AML-193 (cell line): ENCODE data around the gene DHX38.

Experiments
- DNase-seq, 2 experiments: peaks; one replicate each; lab custom pipeline; 2025; lab: John Stamatoyannopoulos, UW

Gene DHX38

DNA sequence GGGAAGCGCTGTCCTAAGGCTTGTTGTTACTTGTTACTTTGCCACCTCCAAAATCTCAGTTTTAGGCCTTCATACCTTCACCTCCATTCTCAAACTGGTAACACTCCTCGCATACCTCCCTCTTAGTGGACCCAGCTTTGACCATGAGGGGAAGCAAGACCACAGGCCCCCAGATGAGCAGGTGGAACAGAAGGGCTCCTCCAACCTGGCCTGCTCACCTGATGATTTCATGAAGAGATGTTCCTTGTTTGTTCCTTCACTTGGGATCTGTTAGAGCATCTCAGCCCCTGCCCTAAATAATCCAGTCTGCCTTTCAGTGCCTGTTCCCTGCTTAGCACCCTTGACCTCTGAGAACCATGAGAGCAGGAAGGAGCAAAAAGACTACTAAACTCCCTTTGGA is 28.7 kb downstream of the DHX38 start:
- no peak for DNase-seq

DNA sequence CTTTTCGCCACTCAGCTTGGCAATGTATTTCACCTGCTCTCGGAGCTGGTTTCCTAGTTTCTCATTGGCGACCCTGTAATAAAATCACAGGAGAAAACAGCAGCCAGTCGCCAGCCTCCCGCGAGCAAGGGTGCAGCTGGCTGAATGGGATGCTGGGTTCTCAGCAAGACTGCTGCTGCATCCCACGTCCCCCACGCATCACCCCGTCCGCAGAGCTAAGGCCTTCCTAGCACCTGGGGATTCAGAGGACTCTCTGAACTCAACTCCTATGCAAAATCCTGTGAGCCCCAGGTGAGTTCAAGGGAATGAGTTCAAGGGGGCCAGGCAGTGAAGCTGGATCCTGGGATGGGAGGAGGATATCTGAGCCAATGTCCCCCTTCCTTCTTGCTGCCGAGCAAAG is 29.3 kb downstream of the DHX38 start:
- DNase-seq = no peak

DNA sequence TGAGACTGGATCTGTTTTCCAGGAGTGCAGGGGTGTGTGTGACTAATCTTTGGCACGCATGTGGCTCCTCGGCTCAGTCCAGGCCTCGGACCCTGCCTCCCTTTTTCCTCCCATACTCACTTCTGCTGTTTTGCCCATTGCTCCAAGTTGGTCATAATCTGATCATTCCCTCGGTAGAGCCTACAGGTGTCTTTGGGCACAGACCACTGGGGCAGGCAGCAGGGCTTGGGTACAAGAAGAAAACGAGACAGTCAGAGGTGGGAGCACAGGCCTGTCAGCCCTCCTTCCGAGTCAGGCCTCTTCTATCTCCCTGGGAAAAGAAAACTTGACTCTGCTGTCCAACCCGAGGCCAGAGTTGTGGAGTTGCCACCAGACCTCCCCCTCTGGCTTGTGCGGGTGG is 29.8 kb downstream of the DHX38 start:
- DNase-seq = no peak

DNA sequence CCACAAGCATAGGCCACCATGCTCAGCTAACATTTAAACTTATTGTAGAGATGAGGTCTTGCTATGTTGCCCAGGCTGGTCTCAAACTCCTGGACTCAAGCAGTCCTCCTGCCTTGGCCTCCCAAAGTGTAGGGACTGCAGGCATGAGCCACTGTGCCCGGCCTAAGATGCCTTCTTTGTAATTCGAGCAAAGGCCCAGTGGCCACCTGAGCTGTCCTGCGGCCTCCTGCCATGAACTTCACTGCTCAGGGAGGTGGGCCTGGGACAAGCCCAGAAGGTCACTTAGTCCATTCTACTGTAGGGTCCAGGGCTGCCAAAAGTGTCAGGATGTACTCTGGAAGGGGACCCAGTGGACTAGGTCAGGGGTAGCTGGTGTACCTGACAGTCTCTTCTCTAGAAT is 30.5 kb downstream of the DHX38 start:
- no peak for DNase-seq

DNA sequence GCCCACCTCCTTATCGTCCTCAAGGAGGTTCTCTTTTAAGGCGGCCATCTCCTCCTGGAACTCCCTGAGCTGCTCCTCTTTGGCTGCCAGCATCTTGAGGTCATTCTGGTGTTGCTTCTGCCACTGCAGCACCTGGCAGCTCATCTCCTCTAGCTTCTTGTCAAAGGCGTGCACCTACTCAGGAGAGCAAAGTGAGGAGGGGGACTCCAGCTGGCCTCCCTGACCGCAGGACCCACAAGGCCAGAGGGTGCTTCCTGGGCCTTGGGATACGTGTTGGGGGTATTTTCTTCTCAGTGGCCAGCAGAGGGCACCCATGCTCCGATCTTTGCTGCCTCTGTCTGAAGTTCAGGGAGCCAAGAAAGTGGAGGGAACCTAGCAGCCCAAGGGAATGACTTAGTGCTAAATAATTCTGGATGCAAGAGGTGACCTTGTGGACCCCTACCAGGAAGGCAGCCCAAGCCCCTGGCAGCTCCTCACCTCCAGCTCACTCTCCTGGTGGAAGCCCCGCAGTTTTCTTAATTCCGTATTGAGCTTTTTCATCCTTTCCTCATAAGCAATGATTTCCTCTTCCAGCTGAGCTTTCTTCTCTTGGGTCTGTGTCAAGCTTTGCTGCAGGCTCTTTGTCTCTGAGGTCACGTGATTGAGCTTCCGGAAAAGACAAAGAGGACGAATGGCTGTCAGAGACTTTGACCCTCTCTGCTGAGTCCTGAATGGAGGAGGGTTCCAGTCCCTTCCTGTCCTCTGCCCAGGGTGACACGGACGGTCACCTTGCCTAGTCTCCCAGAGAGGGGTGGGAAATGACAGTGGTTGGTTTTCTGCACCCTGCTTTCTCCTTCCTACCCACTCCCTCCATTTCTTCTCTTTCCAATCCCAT is 31.4 kb downstream of the DHX38 start:
- DNase-seq = peak; percentile 35 to 50

DNA sequence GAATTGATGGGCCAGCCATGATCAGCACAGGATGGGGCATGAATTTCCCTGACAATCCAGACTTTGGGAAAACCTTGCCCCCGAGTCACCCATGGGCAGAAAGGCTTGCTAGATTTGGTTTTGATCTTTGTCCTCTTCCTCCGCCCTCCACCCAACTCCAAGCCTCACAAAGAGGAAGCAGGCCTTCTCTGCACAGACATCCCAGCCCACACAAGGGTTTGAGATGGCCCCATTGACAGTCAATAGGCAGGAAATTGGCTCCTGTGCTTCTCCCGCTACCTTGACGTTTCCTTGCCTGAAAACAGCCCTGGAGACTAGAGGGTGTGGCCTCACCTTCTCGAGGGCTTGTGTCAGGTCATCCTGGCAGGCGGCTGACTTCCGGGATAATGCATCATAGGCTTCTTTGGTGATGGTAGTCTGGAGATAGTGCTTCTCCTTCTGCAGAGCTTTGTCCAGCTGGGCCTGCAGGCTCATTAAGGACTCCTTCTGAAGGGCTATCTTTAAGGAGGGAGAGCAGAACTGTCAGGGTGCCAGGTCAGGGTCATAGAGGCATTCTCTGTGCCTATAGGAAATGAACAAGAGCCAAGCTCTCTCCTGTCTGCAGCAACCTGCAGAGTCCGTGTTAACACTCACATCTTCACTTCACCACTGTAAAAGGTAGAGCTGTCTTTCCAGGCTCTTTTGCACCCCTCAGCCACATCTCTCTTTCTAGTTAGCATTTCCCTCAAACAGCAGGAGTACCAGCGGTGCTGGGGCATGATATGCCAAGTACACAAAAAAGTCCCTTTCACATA is 32.2 kb downstream of the DHX38 start:
- DNase-seq = no peak

DNA sequence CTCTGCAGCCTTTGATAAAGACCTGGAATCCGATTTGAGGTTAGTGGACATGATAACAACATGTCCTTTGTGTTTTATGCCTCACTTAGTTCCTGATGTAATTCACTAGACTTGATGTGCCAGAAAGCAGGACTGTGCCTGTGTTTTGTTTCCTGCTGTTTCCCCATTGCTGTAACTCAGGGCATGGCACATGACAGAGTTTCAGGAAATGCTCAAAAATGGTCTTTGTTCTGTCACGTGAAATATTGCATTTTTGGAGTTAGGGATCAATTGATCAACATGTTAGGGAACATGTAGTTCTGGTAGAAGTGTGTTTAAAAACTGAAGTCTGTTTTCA is 32.8 kb downstream of the DHX38 start:
- no peak for DNase-seq

DNA sequence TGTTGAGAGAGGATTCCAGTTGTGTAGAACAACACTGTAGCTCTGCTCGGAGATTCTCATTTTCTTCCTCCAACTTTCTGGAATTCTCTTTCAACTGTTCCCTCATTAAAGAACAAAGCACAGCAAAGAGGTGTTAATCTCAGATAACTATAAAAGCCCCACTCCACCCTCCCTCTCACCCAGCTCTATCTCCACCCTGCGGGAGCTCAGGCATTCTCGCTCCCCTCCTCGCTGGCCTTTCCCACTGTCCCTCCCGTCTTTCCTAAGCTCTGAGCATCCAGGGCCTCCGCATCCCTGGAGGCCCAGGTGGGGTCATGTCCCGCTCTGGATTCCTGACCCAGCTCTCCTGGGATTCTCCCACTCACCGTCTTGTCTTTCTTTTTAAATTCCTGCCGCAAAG is 35.1 kb downstream of the DHX38 start:
- DNase-seq = no peak

DNA sequence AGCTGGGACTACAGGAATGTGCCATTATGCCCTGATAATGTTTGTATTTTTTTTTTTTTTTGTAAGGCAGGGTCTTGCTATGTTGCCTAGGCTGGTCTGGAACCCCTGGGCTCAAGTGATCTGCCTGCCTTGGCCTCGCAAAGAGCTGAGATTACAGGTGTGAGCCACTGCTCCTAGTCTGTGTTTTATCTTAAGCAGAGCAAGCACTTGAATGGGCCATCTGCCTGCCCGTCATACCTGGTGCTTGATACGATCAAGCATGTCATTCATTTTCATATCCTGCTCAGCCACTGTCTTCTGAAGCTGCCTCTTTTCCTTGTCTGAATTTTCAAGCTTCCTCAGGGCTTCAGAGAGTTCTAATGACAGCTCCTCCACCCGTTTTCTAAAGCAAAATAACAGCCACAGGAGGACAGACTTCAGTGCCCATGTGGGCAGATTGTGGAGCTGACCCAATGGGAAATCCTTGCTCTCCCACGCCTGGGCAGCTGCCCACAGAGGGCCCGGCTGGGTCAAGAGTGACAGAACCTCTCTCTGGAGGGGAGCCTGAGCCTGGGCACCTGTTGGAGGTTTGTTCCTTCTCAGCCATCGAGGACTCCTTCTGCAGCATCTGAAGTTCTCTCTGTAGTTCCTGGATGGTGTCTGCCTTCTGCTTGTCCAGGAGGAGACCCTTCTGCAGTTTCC is 36.5 kb downstream of the DHX38 start:
- DNase-seq = no peak

DNA sequence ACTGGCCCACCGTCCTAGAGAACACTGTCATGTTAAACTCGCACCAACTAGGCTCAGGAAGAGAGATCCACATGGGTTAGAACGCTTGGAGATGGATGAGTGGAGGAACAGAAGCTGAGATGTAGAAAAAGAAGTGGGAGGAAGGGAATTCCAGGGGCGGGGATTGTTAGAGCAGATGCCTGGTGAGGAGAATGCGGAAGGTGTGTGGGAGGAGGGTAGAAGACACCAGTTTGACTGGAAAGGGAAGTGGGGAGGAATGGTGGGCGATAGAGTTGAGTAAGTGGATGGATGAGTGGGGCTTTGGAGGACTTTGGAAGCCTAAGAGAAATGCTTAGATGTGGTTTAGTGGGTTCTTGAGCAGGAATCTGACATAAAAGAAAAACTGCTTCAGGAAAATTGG is 37.4 kb downstream of the DHX38 start:
- DNase-seq = no peak

DNA sequence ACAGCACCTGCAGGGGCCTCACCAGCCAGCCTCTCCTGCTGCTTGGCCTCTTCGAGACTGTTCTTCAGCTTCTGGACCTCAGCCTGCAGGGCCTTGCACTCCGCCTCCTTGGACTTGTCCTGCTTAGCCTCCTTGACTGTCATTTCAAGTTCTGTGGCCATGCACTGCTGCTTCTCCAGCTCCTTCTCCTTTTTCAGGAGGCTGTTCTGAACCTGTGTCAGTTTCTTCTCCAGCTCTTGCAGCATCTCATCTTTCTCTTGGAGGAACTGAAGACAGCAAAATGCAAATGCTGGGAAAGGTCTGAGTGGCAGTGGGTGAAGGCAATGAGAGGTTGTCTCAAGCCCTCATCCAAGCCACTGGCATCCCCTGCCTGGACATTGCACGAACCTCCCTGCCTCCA is 39.1 kb downstream of the DHX38 start:
- no peak for DNase-seq

DNA sequence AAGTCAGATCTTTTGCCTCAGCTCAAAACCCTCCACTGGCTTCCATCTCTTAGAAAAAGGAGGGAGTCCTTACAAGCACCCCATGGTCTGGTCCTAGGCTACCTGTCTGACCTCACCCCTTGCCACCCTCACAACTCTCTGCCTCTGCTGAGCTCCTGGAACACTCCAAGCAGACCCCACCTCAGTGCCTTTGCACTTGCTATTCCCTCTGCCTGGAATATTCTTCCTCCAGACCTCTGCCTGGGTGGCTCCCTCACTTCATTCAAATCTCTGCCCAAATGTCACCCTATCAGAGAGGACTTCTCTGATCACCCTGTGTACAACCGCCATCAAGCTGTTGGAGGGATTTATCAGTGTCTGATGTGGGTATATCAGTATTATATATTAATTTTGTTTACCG is 40.9 kb downstream of the DHX38 start:
- DNase-seq = no peak

DNA sequence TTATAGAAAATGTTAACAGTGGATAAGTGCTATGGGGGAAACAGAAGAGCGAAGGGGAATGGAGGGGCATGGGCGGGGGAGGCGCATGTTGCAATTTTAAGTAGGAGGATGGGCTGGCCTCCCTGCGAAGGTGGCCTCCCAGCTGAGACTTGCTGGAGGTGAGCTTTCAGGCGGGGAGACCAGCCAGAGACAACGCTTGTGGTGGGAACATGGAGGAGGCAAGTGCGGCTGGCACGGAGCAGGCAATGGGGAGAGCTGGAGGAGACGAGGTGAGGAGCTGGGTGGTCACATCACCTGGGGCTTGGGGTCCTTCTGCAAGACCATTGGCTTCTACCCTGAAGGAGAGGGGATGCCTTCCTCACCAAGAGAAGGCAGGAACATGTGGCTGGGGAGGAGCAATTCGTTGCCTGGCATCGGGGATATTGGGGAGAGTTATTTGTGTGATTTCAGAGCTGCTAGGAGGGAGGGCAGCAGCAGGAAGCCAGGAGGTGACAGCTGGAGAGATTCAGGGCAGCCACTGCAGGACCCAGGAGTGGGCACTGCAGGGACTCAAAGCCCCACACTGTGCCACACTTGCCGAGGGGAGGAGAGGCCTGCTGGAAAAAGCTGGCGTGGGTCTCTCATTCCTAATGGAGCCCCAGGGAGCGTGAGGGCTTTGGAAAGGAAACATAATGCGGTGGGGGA is 43.9 kb downstream of the DHX38 start:
- no peak for DNase-seq

DNA sequence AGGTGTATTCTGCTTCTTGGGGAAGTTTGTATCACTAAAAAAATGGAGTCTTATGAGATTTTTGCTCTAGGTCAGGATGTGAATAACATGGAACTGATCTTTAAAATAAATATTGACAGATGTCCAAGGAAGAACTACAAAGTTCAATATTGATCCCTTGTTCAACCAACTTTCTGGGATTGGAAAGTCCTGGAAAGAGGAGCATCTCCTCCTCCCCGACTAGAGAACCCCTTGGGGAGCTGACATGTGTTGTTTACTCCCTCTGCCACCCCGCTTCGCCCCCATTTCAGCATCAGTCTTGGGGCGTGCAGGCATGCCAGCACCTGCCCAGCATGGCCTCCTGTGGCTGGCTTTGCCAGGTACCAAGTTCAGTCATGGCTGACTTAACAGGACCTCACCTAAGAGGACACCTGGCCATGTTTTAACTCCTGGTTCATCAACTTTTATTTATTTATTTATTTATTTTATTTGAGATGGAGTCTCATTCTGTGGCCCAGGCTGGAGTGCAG is 44.5 kb downstream of the DHX38 start:
- no peak for DNase-seq

DNA sequence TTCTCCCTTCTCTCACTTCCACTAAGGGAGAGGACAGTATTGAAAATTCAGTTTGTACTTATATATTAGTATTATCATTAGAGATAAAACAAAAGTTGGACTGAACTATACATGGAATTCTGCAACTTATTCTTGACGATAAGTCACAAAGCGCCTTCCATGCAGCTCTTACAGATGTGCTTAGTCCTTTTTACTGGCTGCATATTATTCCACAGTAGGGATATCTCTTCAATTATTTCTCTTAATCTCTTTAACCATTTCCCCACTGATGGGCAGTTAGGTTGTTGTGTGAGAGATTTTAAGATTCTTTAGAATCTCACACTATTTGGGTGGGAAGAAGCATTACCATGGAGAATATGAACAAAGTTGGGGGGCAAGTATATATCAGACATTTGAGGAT is 46.3 kb downstream of the DHX38 start:
- DNase-seq = no peak

DNA sequence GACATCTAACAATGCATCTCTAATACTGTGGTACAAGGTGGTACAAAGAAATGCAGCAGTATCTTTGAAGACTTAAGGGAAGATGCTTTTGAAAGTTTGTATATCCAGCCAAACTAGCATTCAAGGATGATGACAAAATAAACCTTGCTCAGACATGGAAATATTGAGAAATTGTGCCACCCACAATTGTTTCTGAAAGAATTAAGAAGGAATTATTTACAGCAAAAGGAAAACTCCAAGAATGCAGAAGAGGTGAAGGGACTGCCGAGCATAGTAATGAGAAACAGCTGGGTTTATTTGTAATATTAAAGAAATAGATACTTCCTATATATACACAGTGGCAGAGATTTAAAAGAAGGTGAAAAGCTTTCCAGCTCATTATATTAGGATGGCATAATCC is 48.8 kb downstream of the DHX38 start:
- DNase-seq = no peak

DNA sequence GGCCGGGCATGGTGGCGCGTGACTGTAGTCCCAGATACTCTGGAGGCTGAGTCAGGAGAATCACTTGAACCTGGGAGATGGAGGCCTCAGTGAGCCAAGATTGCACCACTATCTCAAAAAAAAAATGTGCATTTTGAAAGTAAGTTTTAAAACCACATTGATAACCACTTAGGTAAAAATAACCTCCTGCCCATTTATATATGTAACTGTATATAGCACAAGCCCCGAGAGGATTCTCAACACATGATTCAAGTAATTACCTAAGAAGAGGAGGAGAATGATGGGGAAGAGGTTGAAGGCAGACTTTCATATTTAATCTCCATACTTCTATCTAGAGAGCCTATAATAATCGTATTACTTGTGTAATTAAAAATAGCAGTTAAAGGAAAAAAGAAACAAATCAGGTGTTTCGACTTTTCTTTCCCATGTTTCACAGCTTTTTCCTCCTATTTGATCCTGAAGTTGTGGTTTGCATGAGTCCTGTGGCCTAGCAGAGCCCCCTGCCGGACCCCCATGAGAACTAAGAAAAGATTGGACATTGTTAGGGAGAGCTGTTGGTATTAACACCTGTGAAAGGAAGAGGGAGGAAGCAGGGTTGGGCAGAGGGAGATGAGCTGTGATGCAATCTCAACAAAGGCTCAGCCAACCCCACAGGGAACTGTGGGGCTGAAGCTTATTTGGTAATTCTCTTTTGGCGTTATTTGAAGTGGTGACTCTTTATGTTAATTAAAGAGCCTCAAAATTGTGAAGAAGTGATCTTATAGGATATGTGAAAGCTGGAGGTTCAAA is 56.2 kb downstream of the DHX38 start:
- DNase-seq = peak; percentile 1 to 4

DNA sequence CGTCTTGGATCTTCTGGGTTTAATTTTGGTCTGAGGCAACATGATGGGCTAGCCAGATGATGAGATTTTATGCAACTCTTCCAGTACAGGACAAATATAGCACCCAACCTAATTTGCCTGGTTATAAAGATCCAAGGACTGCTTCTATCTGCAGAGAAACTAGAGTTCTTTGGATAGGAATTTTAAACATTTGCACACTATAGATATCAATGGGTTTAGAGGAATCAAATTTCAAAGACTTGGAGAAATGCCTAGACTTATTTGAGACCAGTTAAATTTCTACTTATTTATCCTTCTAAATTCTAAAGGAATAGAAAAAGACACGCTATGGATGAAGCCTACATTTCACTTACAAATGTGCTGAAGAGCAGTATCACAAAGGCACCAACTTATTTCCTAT is 65.7 kb downstream of the DHX38 start:
- DNase-seq = no peak

DNA sequence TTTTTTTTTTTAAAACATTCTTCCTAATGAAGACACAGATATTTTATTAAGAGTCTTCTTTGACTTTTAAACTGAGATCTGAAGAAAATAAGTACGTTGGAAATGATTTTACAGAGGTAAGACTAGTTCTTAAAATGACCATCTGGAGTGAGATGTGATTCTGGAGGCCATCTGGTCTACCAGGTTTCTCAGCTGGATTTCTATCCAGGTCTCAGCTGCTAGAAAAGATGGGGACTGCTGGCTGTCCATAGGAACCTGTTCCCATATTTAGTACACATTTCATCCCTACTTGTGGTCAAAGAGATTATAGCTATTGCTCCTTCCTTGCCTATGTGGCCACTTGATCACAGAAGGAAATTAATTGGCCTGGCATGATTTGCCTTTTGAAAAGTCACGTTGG is 66.2 kb downstream of the DHX38 start:
- DNase-seq = no peak

DNA sequence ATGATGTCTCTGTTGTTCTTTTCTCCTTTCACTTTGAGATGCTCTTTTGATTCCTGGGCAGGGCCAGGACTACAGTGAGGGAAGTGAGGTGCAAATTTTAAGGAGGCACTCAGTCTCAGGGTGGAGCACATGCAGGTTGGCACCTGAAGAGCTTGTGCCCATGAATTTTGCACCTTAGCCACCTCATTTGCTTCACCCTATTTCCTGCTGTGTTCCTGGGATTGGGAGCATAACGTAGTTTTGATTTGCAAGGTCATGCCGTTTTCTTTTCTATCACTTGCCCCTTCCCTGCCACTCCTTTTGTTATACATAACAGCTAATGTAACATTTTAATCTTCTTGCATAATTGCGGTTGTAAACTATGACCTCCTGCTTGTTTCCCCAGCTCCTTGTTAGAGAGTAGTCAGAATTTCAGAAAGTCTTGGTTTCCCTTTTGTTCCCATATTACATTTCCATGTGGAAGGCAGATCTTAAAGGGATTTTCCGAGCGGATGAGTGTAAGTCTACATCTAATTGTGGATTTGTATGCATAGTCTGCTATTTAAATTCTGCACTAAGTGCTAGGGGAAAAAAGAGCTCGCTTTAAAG is 68.6 kb downstream of the DHX38 start:
- DNase-seq = no peak
